ENCODE data around the gene SFT2D3. TPM values are rescaled to one million over a fixed set of nuclear protein-coding genes. Genes with fewer than 3 reads are reported as not detected.

Gene SFT2D3
- total RNA-seq, 4 donors from 2014 or later, result 3.3 to 10.5 (median 5.9) TPM

DNA sequence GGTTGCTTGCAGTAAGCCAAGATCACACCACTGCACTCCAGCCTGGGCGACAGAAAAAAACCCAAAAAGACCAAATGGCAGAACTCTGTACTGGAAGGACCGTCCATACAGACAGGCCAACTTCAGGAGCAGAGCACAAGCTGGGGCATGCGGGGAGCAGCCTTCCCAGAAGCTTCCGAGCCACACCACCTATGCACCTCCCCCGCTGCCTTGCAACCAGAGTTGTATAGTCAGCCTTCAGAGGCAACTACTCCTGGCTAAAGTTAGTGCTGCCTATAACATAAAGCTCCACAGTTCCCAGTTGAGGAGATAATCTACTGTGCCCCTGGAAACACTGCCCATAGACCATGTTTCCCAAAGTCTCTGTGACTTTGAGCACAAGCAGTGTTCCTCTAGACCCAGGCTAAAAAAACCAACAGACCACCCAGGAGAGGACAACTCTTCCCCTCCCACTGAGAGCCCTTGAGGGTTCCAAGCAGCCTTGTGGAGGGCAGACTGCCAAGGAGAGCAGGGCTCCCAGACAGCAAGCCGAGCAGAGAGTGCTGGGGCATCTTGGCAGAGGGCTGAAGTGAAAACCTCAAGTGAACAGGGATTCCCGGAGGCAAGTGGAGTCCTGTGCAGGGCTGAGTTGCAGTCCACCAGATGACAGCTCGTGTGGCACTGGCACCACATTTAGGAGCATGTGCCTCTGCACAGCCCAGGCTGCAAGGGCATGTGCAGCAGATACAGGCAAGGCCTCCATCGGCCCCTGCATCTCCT lies 6.8 kb downstream of the SFT2D3 start:
- Histone ChIP-seq H3K4me3 (no peak overlapping the region), H3K9me3 (no peaks in the 10 kb centered on the region), H3K36me3 (peaks cover 20 to 76% (median 21%) of the 10 kb centered on the region in 3 donors), H3K27me3 (no peaks in the 10 kb centered on the region), H3K27ac (peak overlapping the region in 2 of 4 donors; percentile 16 to 18), H3K4me1 (peaks cover 6 to 44% (median 22%) of the 10 kb centered on the region in 3 donors)
- 42 to 62% methylated on average over 5 to 6 of the region's 9 CpGs for WGBS, 2 donors
- TF ChIP-seq, protein P1, sequence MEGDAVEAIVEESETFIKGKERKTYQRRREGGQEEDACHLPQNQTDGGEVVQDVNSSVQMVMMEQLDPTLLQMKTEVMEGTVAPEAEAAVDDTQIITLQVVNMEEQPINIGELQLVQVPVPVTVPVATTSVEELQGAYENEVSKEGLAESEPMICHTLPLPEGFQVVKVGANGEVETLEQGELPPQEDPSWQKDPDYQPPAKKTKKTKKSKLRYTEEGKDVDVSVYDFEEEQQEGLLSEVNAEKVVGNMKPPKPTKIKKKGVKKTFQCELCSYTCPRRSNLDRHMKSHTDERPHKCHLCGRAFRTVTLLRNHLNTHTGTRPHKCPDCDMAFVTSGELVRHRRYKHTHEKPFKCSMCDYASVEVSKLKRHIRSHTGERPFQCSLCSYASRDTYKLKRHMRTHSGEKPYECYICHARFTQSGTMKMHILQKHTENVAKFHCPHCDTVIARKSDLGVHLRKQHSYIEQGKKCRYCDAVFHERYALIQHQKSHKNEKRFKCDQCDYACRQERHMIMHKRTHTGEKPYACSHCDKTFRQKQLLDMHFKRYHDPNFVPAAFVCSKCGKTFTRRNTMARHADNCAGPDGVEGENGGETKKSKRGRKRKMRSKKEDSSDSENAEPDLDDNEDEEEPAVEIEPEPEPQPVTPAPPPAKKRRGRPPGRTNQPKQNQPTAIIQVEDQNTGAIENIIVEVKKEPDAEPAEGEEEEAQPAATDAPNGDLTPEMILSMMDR (IDR thresholded peaks at IDR 0.05), result no peak
- TF ChIP-seq POLR2A (IDR thresholded peaks at IDR 0.05), result no peak
- no peak for DNase-seq
- intact Hi-C loops (cut with DNase I), result no loop called here

DNA sequence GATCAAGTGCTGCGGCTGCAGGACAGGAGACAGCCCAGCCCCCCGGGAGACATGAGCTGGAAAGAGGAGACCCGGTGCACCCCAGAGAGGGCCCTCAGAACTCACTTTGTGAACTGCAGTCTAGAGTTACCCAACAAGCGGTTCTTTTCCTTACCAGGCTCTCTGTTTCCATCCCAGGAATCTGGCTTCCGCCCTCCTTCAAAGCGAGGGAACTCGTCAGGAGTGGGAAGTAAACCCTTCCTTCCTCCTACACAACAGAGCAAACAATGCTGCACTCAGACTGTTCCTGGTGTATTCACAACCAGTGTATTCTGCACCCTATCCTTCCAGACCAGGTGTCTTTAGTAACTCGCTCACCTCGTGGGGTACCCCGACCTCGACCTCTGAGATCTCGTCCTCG lies 8.0 kb downstream of the SFT2D3 start:
- DNase-seq, result no peak
- intact Hi-C loops (cut with DNase I), result no loop called here
- Histone ChIP-seq H3K27me3 (no peaks in the 10 kb centered on the region), H3K9me3 (no peaks in the 10 kb centered on the region), H3K4me3 (no peak overlapping the region), H3K4me1 (peaks cover 6 to 31% (median 13%) of the 10 kb centered on the region in 3 donors), H3K27ac (no peak overlapping the region), H3K36me3 (peaks cover 21 to 81% (median 25%) of the 10 kb centered on the region in 3 donors)
- 93% methylated on average over 11 to 13 of the region's 13 CpGs for WGBS, 2 donors
- TF ChIP-seq POLR2A (IDR thresholded peaks at IDR 0.05), result no peak
- TF ChIP-seq, protein P1 (IDR thresholded peaks at IDR 0.05), result no peak

DNA sequence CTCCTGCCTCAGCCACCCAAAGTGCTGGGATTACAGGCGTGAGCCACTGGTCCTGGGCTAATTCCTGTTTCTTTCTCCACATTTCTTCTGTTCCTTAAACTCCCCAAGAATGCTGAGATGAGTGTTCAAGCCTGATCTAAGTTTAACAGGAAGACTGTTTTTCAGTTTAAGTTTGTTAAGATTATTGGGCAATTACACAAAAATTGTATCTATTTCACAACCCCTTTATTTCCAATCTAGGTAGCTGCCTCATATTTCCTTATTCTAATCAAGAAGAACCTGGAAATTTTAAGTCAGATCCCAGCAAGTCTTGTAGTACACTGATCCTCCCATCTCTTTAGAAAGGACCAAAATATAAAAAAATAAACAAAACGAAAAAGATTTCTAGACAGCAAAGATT lies 11.7 kb downstream of the SFT2D3 start:
- DNase-seq, result no peak
- intact Hi-C loops (cut with DNase I), result no loop called here
- Histone ChIP-seq H3K9me3 (no peaks in the 10 kb centered on the region), H3K4me3 (no peak overlapping the region), H3K27me3 (no peaks in the 10 kb centered on the region), H3K4me1 (peaks cover 0 to 10% (median 7%) of the 10 kb centered on the region in 3 donors), H3K36me3 (peaks cover 17 to 90% (median 21%) of the 10 kb centered on the region in 3 donors), H3K27ac (no peak overlapping the region)
- WGBS, 2 donors, result 80 to 88% methylated on average over 2 of the region's 2 CpGs
- no peak for TF ChIP-seq POLR2A (IDR thresholded peaks at IDR 0.05)
- TF ChIP-seq, protein P1 (IDR thresholded peaks at IDR 0.05), result no peak

DNA sequence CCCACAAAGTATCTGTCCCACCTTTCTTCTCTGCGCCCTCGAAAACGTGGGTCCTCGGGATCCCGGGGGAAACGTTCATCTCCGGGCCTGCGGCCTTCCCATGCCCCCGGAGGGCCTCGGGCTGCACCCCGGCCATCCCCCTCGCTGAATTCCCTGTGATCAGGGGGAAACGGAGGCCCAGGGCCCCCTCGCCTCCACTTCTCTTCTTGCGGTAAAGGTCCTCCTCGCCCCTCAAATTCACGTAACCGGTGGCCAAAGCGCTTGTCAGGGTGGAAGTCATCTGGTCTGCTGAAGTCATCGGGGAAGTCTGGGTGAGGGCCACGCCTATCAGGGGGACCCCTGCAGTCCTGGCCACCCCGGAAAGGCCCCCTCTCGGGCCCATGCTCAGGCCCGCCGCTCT lies 12.3 kb downstream of the SFT2D3 start:
- no peaks in the 10 kb centered on the region for H3K9me3 ChIP-seq
- DNase-seq, result no peak
- 86 to 93% methylated on average over 15 to 22 of the region's 25 CpGs for WGBS, 2 donors
- H3K4me3 ChIP-seq, result no peak overlapping the region
- TF ChIP-seq POLR2A (IDR thresholded peaks at IDR 0.05), result no peak
- TF ChIP-seq, protein P1 (IDR thresholded peaks at IDR 0.05), result no peak
- intact Hi-C loops (cut with DNase I), result no loop called here
- peaks cover 11 to 90% (median 16%) of the 10 kb centered on the region in 3 donors for H3K36me3 ChIP-seq
- H3K4me1 ChIP-seq, result peaks cover 0 to 4% (median 1%) of the 10 kb centered on the region in 3 donors
- H3K27ac ChIP-seq, result no peak overlapping the region
- H3K27me3 ChIP-seq, result no peaks in the 10 kb centered on the region

DNA sequence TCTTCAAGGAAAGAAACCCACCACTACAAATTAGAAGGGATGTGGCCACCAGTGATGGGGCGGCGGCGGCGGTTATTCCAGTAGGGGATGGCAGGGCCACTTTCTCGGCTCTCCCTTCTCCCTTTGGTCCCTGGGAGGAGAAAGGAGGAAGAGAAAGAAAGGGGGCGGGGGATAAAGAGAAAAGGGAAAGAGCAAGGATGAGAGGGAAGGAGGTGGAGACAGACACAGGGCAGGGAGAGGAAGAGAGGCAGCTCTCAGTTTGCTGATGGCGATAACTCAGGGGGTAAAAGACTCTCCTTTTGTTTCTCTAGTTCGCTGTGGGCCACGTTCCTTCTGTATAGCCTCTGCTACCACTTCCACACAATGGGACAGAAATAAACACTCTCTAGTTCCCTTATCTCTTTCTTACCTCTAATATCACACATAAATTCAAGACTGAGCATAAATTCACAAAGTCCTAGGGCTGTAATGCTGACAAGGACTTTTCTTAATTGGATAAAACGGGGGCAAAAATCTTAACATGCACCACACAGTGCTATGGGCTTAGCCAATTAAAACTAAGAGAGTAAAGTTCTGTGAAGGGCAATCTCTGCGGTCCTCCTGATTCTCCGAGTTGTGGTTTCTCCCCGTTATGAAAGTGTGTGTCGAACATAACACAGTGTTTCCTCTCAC lies 14.6 kb downstream of the SFT2D3 start:
- DNase-seq, result no peak
- TF ChIP-seq, protein P1 (IDR thresholded peaks at IDR 0.05), result no peak
- TF ChIP-seq POLR2A (IDR thresholded peaks at IDR 0.05), result no peak
- Histone ChIP-seq H3K9me3 (no peaks in the 10 kb centered on the region), H3K4me1 (no peaks in the 10 kb centered on the region), H3K36me3 (peaks cover 10 to 90% (median 16%) of the 10 kb centered on the region in 3 donors), H3K4me3 (no peak overlapping the region), H3K27me3 (no peaks in the 10 kb centered on the region), H3K27ac (no peak overlapping the region)
- intact Hi-C loops (cut with DNase I), result no loop called here
- WGBS, 2 donors, result 88 to 89% methylated on average over 14 of the region's 14 CpGs

Data from esophagus squamous epithelium (tissue), 5 donors.